Measurements from ENCODE around the gene CALB2.
"Not testable (repeated sequence)": the region's sequence is repeated elsewhere in the genome, so short reads cannot be mapped to it uniquely, and the experiment has no call there.

Gene CALB2

GRCh38 chr16:71353736-71354135 is 4.8 kb upstream of the CALB2 start:
- no peak for TF ChIP-seq CTCF (conservative IDR thresholded peaks at IDR 0.05; ENCODE audit: low read length)
- TF ChIP-seq EZH2phosphoT487 (IDR thresholded peaks at IDR 0.05; ENCODE audit: borderline replicate concordance), result no peak
- Histone ChIP-seq H2AFZ (ENCODE audit: low read length) (no peak overlapping the region), H3K36me3 (ENCODE audit: insufficient read depth, low read length) (no peaks in the 10 kb centered on the region), H3F3A (ENCODE audit: low read depth) (no peaks in the 10 kb centered on the region), H3K9ac (ENCODE audit: low read depth, low read length, poor library complexity, severe bottlenecking) (no peak overlapping the region), H3K4me1 (ENCODE audit: insufficient read depth, low read length, poor library complexity, severe bottlenecking) (no peaks in the 10 kb centered on the region), H3K9me2 (replicated peaks; ENCODE audit: low read depth, low read length) (no peaks in the 10 kb centered on the region), H3K79me2 (ENCODE audit: insufficient read depth, low read length) (no peaks in the 10 kb centered on the region), H3K4me3 (ENCODE audit: low read length, poor library complexity, severe bottlenecking) (no peak overlapping the region), H3K27me3 (ENCODE audit: insufficient read depth, low read length, poor library complexity, severe bottlenecking) (no peaks in the 10 kb centered on the region), H4K20me1 (ENCODE audit: insufficient read depth, low read length, poor library complexity, severe bottlenecking) (no peaks in the 10 kb centered on the region), H3K4me2 (ENCODE audit: low read depth, low read length, poor library complexity, severe bottlenecking) (no peak overlapping the region), H3K9me3 (ENCODE audit: insufficient read depth, low read depth, low read length) (no peaks in the 10 kb centered on the region)

GRCh38 chr16:71354156-71354555 is 4.4 kb upstream of the CALB2 start:
- no peaks in the 10 kb centered on the region for H3K4me1 ChIP-seq (ENCODE audit: insufficient read depth, low read length, poor library complexity, severe bottlenecking)
- no peak overlapping the region for H3K4me2 ChIP-seq (ENCODE audit: low read depth, low read length, poor library complexity, severe bottlenecking)
- H3K79me2 ChIP-seq (ENCODE audit: insufficient read depth, low read length), result no peaks in the 10 kb centered on the region
- H3K9me3 ChIP-seq (ENCODE audit: insufficient read depth, low read depth, low read length), result no peaks in the 10 kb centered on the region
- TF ChIP-seq CTCF (conservative IDR thresholded peaks at IDR 0.05; ENCODE audit: low read length) (no peak), EZH2phosphoT487 (IDR thresholded peaks at IDR 0.05; ENCODE audit: borderline replicate concordance) (no peak)
- no peak overlapping the region for H3K9ac ChIP-seq (ENCODE audit: low read depth, low read length, poor library complexity, severe bottlenecking)
- no peaks in the 10 kb centered on the region for H3K36me3 ChIP-seq (ENCODE audit: insufficient read depth, low read length)
- no peak overlapping the region for H3K4me3 ChIP-seq (ENCODE audit: low read length, poor library complexity, severe bottlenecking)
- no peaks in the 10 kb centered on the region for H3F3A ChIP-seq (ENCODE audit: low read depth)
- H4K20me1 ChIP-seq (ENCODE audit: insufficient read depth, low read length, poor library complexity, severe bottlenecking), result no peaks in the 10 kb centered on the region
- H3K27me3 ChIP-seq (ENCODE audit: insufficient read depth, low read length, poor library complexity, severe bottlenecking), result no peaks in the 10 kb centered on the region
- no peaks in the 10 kb centered on the region for H3K9me2 ChIP-seq (replicated peaks; ENCODE audit: low read depth, low read length)
- H2AFZ ChIP-seq (ENCODE audit: low read length), result no peak overlapping the region

GRCh38 chr16:71356051-71356740 is 2.3 kb upstream of the CALB2 start:
- TF ChIP-seq EZH2phosphoT487 (IDR thresholded peaks at IDR 0.05; ENCODE audit: borderline replicate concordance) (no peak), CTCF (conservative IDR thresholded peaks at IDR 0.05; ENCODE audit: low read length) (no peak)
- Histone ChIP-seq H3K27me3 (ENCODE audit: insufficient read depth, low read length, poor library complexity, severe bottlenecking) (no peaks in the 10 kb centered on the region), H3K79me2 (ENCODE audit: insufficient read depth, low read length) (no peaks in the 10 kb centered on the region)

GRCh38 chr16:71356936-71357335 is 1.6 kb upstream of the CALB2 start:
- H4K20me1 ChIP-seq (ENCODE audit: insufficient read depth, low read length, poor library complexity, severe bottlenecking); H3K9me2 ChIP-seq (replicated peaks; ENCODE audit: low read depth, low read length); H3K36me3 ChIP-seq (ENCODE audit: insufficient read depth, low read length); H3K79me2 ChIP-seq (ENCODE audit: insufficient read depth, low read length); H3K4me2 ChIP-seq (ENCODE audit: low read depth, low read length, poor library complexity, severe bottlenecking); H3K4me1 ChIP-seq (ENCODE audit: insufficient read depth, low read length, poor library complexity, severe bottlenecking); H3K9me3 ChIP-seq (ENCODE audit: insufficient read depth, low read depth, low read length); H3F3A ChIP-seq (ENCODE audit: low read depth); H3K9ac ChIP-seq (ENCODE audit: low read depth, low read length, poor library complexity, severe bottlenecking); H2AFZ ChIP-seq (ENCODE audit: low read length); H3K27me3 ChIP-seq (ENCODE audit: insufficient read depth, low read length, poor library complexity, severe bottlenecking); H3K4me3 ChIP-seq (ENCODE audit: low read length, poor library complexity, severe bottlenecking): not testable (repeated sequence)

More at GRCh38 chr16:71356051-71356740, 2.3 kb upstream of the CALB2 start:
- no peaks in the 10 kb centered on the region for H3K4me1 ChIP-seq (ENCODE audit: insufficient read depth, low read length, poor library complexity, severe bottlenecking)
- H4K20me1 ChIP-seq (ENCODE audit: insufficient read depth, low read length, poor library complexity, severe bottlenecking), result no peaks in the 10 kb centered on the region
- H3K9me2 ChIP-seq (replicated peaks; ENCODE audit: low read depth, low read length), result no peaks in the 10 kb centered on the region
- no peak overlapping the region for H3K4me3 ChIP-seq (ENCODE audit: low read length, poor library complexity, severe bottlenecking)
- no peak overlapping the region for H2AFZ ChIP-seq (ENCODE audit: low read length)
- no peak overlapping the region for H3K4me2 ChIP-seq (ENCODE audit: low read depth, low read length, poor library complexity, severe bottlenecking)
- H3K9ac ChIP-seq (ENCODE audit: low read depth, low read length, poor library complexity, severe bottlenecking), result no peak overlapping the region
- no peaks in the 10 kb centered on the region for H3K36me3 ChIP-seq (ENCODE audit: insufficient read depth, low read length)
- H3F3A ChIP-seq (ENCODE audit: low read depth), result no peaks in the 10 kb centered on the region
- H3K9me3 ChIP-seq (ENCODE audit: insufficient read depth, low read depth, low read length), result no peaks in the 10 kb centered on the region

All from Loucy (cell line).